RPMI8226 (cell line): Measurements from ENCODE around the gene NAV3.

ENCODE experiments used
- DNase-seq: peaks from one replicate; pipeline ENCODE4 v3.0.0-alpha.2; 2015

Gene NAV3

GRCh38 chr12:77845831-77846230 is 15.1 kb downstream of the NAV3 start:
- DNase-seq = no peak

- DNase-seq = no peak
These were observed 16.4 kb downstream of the NAV3 start for GRCh38 chr12:77847060-77847541.

GRCh38 chr12:77847680-77848431 is 17.2 kb downstream of the NAV3 start:
- no peak for DNase-seq

GRCh38 chr12:77850129-77850528 is 19.4 kb downstream of the NAV3 start:
- no peak for DNase-seq

- no peak for DNase-seq
These were observed 20.0 kb downstream of the NAV3 start for GRCh38 chr12:77850698-77851097.

- no peak for DNase-seq
These were observed 24.9 kb downstream of the NAV3 start for GRCh38 chr12:77855548-77855947.

- DNase-seq = no peak
These were observed 30.6 kb downstream of the NAV3 start for GRCh38 chr12:77861317-77861716.

- no peak for DNase-seq
These were observed 34.5 kb downstream of the NAV3 start for GRCh38 chr12:77865178-77865577.

GRCh38 chr12:77878901-77879300 is 48.2 kb downstream of the NAV3 start:
- no peak for DNase-seq

- DNase-seq = no peak
These were observed 52.0 kb downstream of the NAV3 start for GRCh38 chr12:77882709-77883108.

GRCh38 chr12:77888611-77889010 is 57.9 kb downstream of the NAV3 start:
- no peak for DNase-seq

GRCh38 chr12:77891518-77892147 is 60.9 kb downstream of the NAV3 start:
- DNase-seq = no peak

- DNase-seq = no peak
These were observed 63.2 kb downstream of the NAV3 start for GRCh38 chr12:77893918-77894317.

- no peak for DNase-seq
These were observed 63.9 kb downstream of the NAV3 start for GRCh38 chr12:77894556-77894955.

GRCh38 chr12:77895699-77896098 is 65.0 kb downstream of the NAV3 start:
- no peak for DNase-seq

GRCh38 chr12:77907936-77908335 is 77.2 kb downstream of the NAV3 start:
- DNase-seq = no peak

- DNase-seq = no peak
These were observed 83.4 kb downstream of the NAV3 start for GRCh38 chr12:77914081-77914488.

- DNase-seq = no peak
These were observed 84.4 kb downstream of the NAV3 start for GRCh38 chr12:77915071-77915600.

GRCh38 chr12:77916276-77916675 is 85.6 kb downstream of the NAV3 start:
- no peak for DNase-seq

GRCh38 chr12:77918046-77918445 is 87.4 kb downstream of the NAV3 start:
- DNase-seq = no peak

GRCh38 chr12:77919450-77919849 is 88.8 kb downstream of the NAV3 start:
- no peak for DNase-seq

GRCh38 chr12:77923882-77924281 is 93.2 kb downstream of the NAV3 start:
- DNase-seq = no peak

- no peak for DNase-seq
These were observed 94.0 kb downstream of the NAV3 start for GRCh38 chr12:77924703-77925102.

- peak; percentile 76 for DNase-seq
These were observed 94.9 kb downstream of the NAV3 start for GRCh38 chr12:77925536-77926108.
